HepG2 (cell line): Measurements from ENCODE around the gene CDC14B. TPM values are rescaled to one million over a fixed set of nuclear protein-coding genes. Genes with fewer than 3 reads are reported as not detected.
A peak's percentile ranks its signal among the peaks of the same experiment; 100 is the strongest.

Experiments
- CREB1 ChIP-seq, 2 experiments: fragments of 450-650 bp in 1 of 2; IDR thresholded peaks; 2 replicates each; pipeline ENCODE4 v1.6.1; 2016 to 2017; ENCODE audit warnings: control low read depth in 1 of 2, mild to moderate bottlenecking in 1 of 2, missing compliant biosample characterization in 1 of 2, missing genetic modification characterization in 1 of 2
- FLYWCH1 ChIP-seq: sonication (generic); formaldehyde crosslinking; IDR thresholded peaks from 2 replicates; pipeline ENCODE4 v1.8.1; 2023; ENCODE audit warnings: mild to moderate bottlenecking, missing genetic modification reagents
- FOXM1 ChIP-seq: sonication (generic); formaldehyde crosslinking; IDR thresholded peaks from 2 replicates; pipeline ENCODE4 v1.5.0; 2020; ENCODE audit warnings: missing genetic modification reagents
- GABPA ChIP-seq, 2 experiments: IDR thresholded peaks; 2 replicates each; pipeline ENCODE4 v1.6.1; 2011 to 2016; ENCODE audit warnings: low read depth in 2 of 2, low read length in 1 of 2, missing biosample characterization in 1 of 2, missing genetic modification characterization in 1 of 2
- GPN1 ChIP-seq: sonication (generic); formaldehyde crosslinking; IDR thresholded peaks from 2 replicates; pipeline ENCODE4 v1.5.1; 2020; ENCODE audit warnings: missing genetic modification reagents, borderline replicate concordance
- MAZ ChIP-seq, 2 experiments: sonication (generic) in 1 of 2; formaldehyde crosslinking in 1 of 2; IDR thresholded peaks; 2 replicates each; pipeline versions ENCODE4 v1.5.0 to v1.6.1; 2012 to 2020; ENCODE audit warnings: low read depth in 2 of 2, mild to moderate bottlenecking in 2 of 2, borderline replicate concordance in 1 of 2, improper control_type of control experiment in 1 of 2, low read length in 1 of 2, missing genetic modification reagents in 1 of 2, moderate library complexity in 1 of 2
- MNT ChIP-seq: fragments of 450-650 bp; IDR thresholded peaks from 2 replicates; pipeline ENCODE4 v1.6.1; 2016
- NFAT5 ChIP-seq: sonication (generic); formaldehyde crosslinking; IDR thresholded peaks from 2 replicates; pipeline ENCODE4 v1.4.0; 2020; ENCODE audit warnings: missing genetic modification reagents
- NR2F1 ChIP-seq, 2 experiments: fragments of 450-650 bp in 1 of 2; formaldehyde crosslinking in 1 of 2; IDR thresholded peaks; 2 replicates each; pipeline versions ENCODE4 v1.5.0 to v1.6.1; 2016 to 2020; ENCODE audit warnings: mild to moderate bottlenecking in 1 of 2, missing compliant biosample characterization in 1 of 2, missing genetic modification reagents in 1 of 2, moderate library complexity in 1 of 2
- REL ChIP-seq: sonication (generic); formaldehyde crosslinking; conservative IDR thresholded peaks from 2 replicates; pipeline ENCODE4 v1.8.0; 2022; ENCODE audit warnings: mild to moderate bottlenecking, missing genetic modification reagents, moderate library complexity
- STAT6 ChIP-seq: sonication (generic); formaldehyde crosslinking; IDR thresholded peaks from 2 replicates; pipeline ENCODE4 v1.4.0; 2020; ENCODE audit warnings: missing genetic modification reagents, mild to moderate bottlenecking, borderline replicate concordance
- ZNF251 ChIP-seq: sonication (generic); formaldehyde crosslinking; IDR thresholded peaks from 2 replicates; pipeline ENCODE4 v1.9.0; 2021; ENCODE audit warnings: mild to moderate bottlenecking, missing genetic modification reagents
- ZNF567 ChIP-seq: sonication (generic); formaldehyde crosslinking; IDR thresholded peaks from 2 replicates; pipeline ENCODE4 v1.8.1; 2023; ENCODE audit warnings: mild to moderate bottlenecking, missing genetic modification reagents, borderline replicate concordance
- ZNF724P ChIP-seq: sonication (generic); formaldehyde crosslinking; IDR thresholded peaks from 2 replicates; pipeline ENCODE4 v1.8.0; 2022; ENCODE audit warnings: missing genetic modification reagents, borderline replicate concordance
- ZNF740 ChIP-seq: sonication (generic); formaldehyde crosslinking; IDR thresholded peaks from 2 replicates; pipeline ENCODE4 v1.4.0; 2020; ENCODE audit warnings: missing genetic modification reagents
- ZNF761 ChIP-seq: sonication (generic); formaldehyde crosslinking; conservative IDR thresholded peaks from 2 replicates; pipeline ENCODE4 v1.4.0; 2020; ENCODE audit warnings: mild to moderate bottlenecking, missing genetic modification reagents
- polyA plus RNA-seq, 8 experiments: library from polyadenylated mRNA; depleted of rRNA in 3 of 8; stranded (reverse) in 7 of 8; unstranded in 1 of 8; fragments of >200 nt; fragmentation: Illumina TruSeq in 4 of 8; extraction: Trizol in 4 of 8; gene quantifications; 2 replicates each; pipeline versions ENCODE4 v1.2.1 to v1.2.3, GENCODE V29; 2011 to 2016; ENCODE audit warnings: low read depth in 4 of 8, missing spikeins in 1 of 8, mixed read lengths in 1 of 8; ENCODE audit not compliant: insufficient read depth in 1 of 8
- total RNA-seq, 5 experiments: library from RNA; depleted of rRNA; stranded (reverse); fragments of >200 nt; fragmentation: Illumina TruSeq; extraction: Trizol; gene quantifications; 2 replicates each; pipeline ENCODE4 v1.2.3, GENCODE V29; 2016; ENCODE audit warnings: low read depth in 1 of 5

The CDC14B gene
- total and polyA plus RNA-seq, 2 of the 13 experiments (the other 11 are each of a cell fraction or from before 2014, with no cell fraction given) = 25.8 to 33.3 TPM

- TF ChIP-seq ZNF567 (CRISPR knock-in tag) (no peak), FLYWCH1 (CRISPR knock-in tag) (no peak), ZNF251 (CRISPR knock-in tag) (no peak), FOXM1 (CRISPR knock-in tag) (no peak), ZNF724P (CRISPR knock-in tag) (no peak), REL (CRISPR knock-in tag) (no peak), NR2F1 (CRISPR knock-in tag; IDR thresholded peaks at IDR 0.05) (no peak), GABPA (IDR thresholded peaks at IDR 0.05; ENCODE audit: low read depth, low read length) (no peak), GABPA (CRISPR knock-in tag; IDR thresholded peaks at IDR 0.05; ENCODE audit: low read depth) (no peak), STAT6 (no peak), ZNF740 (CRISPR knock-in tag) (no peak), GPN1 (CRISPR knock-in tag) (no peak), ZNF761 (CRISPR knock-in tag) (0 out of 2 replicates have a peak, but pooled peaks have one; percentile 14), NFAT5 (CRISPR knock-in tag) (no peak), MAZ (IDR thresholded peaks at IDR 0.05; ENCODE audit: borderline replicate concordance, low read depth, low read length) (no peak), MAZ (CRISPR knock-in tag; IDR thresholded peaks at IDR 0.05; ENCODE audit: low read depth) (no peak), CREB1 (IDR thresholded peaks at IDR 0.05) (no peak), CREB1 (CRISPR knock-in tag; IDR thresholded peaks at IDR 0.05) (0 out of 2 replicates have a peak, but pooled peaks have one; percentile 27), MNT (no peak)
These were observed 1.2 kb upstream of the CDC14B start (continued) for GRCh38 chr9:96620832-96621269.
